Measurements from ENCODE around the gene MTA3.

MTA3 gene

DNA sequence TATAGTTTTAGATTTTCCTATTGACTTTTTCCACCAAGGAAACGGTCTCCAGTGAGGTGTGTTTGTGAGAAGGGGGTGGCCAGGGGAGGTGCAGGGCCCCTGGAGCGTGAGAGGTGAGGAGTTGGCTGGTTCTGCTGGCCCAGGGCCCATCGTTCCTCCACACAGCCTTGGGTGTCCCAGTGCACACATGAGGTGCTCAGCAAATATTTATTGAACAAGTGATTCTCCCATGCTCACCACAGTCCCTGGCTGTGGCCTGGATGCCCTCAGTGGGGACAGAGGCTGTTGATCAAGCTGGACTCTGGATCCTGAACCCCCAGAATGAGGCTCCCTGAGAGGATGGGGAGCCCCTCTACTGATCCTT, 219.0 kb downstream of the MTA3 start:
- DNase-seq (ENCODE audit: low spot score), result no peak

DNA sequence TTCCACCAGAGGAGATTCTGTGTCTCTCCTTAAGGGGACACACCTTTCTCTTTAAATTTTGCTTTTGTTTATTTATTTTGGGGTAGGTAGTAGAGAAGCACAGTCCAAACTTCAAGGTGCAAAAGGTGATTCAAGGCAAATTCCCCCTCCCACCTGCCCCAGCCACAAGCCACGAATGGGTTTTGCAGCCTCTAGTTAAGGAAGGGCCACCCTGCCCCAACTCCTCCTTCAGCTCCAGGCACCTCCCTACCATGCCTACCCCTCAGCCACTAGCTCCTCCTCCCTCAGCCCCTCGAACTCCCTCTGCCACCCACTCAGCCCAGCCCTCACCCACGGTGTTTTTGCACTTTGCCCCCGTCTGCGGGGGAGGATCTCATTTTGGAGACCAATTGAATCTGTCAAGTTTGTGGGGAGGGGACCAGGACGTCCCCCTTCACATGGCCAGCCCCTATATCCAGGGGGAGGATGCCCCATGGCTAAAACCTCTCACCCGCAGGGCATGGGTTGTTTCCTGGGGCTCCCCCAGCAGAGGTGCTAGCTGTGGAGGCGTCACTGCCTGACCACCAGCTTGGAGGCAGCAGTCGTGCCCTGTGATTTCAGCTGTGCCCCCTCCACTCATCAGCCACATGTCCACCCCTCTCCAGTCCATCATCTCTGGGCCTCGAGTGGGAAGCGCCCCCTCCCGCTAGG, 219.5 kb downstream of the MTA3 start:
- DNase-seq (ENCODE audit: low spot score), result no peak

- DNase-seq (ENCODE audit: low spot score), result no peak
These were observed 220.0 kb downstream of the MTA3 start for GRCh38 chr2:42788478-42788793.

GRCh38 chr2:42788882-42789281, 220.4 kb downstream of the MTA3 start:
- no peak for DNase-seq (ENCODE audit: low spot score)

- no peak for DNase-seq (ENCODE audit: low spot score)
These were observed 221.3 kb downstream of the MTA3 start for GRCh38 chr2:42789751-42790150.

GRCh38 chr2:42791606-42792005, 223.2 kb downstream of the MTA3 start:
- no peak for DNase-seq (ENCODE audit: low spot score)

DNA sequence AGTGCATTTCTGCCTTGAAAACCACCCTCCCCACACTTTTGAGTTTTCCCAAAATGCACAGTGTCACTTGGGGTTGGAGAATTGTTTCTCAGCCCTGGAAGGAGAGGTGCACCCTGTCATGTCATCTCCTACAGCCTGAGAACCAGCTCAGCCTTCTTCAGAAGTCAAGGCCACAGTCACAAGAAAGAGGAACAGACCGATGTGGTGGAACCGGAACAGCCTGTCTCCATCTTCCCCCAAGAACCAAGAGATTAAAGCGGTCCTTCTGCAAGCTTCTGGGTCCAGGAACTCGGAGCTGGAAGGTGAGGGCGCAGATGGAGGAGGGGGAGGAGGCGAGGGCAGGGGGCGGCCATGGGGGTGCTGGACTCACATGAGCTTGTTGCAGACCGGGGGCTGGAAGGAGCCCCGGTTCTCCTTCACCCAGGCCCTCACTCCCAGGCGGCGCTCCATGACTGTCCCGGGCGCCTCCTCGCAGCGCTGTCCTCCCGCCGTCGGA, 223.7 kb downstream of the MTA3 start:
- no peak for DNase-seq (ENCODE audit: low spot score)

DNA sequence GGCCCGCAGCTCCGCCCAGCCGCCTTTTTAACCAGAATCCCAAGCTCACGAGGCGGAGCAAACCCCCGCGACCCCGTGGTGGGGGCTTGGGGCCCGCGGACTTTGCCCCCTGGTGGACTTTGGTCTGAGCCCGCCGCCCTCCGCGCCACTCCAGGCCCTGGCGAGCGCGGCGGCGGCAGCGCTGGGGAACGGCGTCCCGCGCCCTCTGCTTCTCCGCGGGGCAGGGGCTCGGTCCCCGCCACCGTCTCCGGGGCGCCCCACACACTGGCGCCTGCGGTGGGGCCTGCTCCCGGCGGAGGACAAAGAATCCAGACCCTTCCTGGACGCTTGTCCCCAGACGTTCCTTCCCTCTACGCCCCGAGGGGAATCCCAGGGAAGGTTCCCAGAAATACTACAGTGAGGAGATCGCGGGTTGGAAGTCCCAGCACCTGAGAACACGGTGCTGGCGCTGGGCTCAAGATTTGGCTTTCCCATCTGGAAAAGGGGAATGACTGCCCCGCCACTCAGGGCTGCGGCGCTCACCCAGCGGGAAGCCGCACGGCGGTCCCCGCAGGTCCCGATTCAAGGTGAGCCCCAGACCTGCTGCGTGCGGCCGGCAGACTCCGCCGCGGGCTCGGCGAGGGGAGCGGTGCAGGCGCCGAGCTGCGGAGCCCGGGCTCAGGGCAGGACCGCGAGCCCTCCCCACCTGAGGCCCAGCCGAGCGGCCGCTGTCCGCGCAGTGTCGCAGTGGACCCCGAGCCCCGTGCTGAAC, 224.3 kb downstream of the MTA3 start, which contains the start of gene HAAO:
TSS of gene HAAO (minus strand) at position 1 of the 751 bp plus-strand sequence. CDS start 47 bp downstream, outside the sequence.
- peak; percentile 83 for DNase-seq (ENCODE audit: low spot score)

- no peak for DNase-seq (ENCODE audit: low spot score)
These were observed 225.2 kb downstream of the MTA3 start for GRCh38 chr2:42793334-42794270.

DNA sequence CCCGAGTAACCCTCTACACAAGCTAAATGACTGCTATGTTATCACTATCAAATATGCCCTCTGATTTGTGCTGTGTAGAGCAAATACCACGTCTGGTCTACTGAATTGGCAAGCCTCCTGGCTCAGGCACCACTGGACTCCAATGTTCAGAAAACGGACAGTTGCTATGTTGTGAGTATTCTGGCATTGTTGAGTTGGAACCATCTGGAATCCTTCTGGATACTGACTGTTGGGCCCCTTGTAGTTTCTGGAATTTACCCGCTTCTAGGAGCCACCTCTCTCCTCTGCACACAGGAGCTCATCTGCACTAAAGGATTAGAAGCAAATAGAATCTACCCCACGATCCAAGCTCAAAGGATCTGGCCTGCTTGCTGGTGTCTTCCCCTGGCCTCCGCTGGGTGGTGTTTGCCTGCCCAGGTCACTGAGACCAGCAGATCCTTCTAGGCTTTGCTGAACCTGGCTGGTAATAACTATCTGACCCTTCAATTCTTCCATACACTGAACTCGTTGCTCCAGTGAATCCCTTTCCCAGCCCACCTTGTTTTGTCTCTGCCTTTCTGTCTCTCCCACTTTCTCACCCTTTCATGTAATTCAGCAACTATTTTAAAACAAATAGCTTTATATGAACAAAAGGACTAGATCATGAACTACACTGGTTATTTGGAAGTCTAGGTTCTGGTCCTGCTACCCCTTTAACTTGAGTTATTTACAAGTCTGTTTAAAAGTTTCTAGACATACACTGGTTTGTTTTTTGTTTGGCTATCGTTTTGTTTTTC, 226.0 kb downstream of the MTA3 start:
- no peak for DNase-seq (ENCODE audit: low spot score)

- no peak for DNase-seq (ENCODE audit: low spot score)
These were observed 226.8 kb downstream of the MTA3 start for GRCh38 chr2:42795275-42795674.

- no peak for DNase-seq (ENCODE audit: low spot score)
These were observed 227.4 kb downstream of the MTA3 start for GRCh38 chr2:42795841-42796301.

DNA sequence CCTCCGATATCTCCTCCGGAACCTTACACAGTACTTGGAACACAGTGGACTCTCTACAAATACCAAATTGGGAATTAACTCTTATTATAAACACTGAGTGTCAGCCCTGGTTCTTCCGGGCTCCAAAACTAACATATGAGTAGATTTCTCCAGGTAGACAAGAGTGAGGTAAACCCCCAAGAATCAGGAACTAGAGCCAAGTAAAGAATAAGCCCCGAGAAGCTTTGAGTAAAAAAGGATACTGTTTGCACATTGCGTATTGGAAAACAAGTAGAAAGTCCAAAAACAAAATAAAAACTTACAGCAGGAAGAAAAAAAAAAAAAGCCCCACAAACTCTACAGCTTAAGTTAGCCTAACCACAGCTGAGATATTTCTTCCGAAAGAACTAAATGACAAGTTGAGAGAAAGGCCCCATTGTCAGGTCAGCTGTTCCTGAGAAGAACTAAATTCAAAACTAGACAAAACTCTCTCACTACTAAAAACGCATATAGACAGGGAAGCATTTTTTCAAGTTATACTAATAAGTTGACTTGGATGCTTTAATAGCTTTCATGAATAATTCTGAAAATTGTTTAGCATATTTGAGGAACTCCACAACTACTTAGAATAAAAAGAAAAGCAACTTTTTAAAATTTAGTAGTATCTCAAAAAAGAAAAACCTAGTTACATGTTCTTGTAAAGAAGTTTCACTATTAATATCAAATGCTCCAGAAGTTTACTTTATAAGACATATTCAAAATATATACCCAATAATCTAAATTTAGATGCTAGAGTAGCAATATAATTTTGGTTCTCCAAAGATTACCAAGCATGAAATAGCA, 228.2 kb downstream of the MTA3 start:
- no peak for DNase-seq (ENCODE audit: low spot score)

DNA sequence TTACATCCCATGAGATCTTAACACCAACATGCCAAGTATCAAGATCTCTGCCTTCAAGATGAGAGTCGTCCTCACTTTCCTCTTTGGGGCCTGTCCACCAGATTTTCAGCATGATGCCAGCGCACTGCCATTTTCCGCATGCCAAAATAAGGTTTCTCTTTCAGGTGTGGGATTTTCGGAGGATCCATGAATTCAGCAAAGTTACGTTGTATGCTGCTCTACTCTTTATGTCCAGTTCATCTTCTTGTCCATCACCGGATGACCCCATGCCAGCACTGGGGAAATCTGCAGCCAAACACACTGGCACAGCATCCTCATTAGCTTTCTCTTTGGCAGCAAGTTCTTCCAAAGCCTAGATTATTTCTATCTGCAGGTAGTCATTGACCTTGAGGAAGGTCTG, 228.8 kb downstream of the MTA3 start:
- no peak for DNase-seq (ENCODE audit: low spot score)

- no peak for DNase-seq (ENCODE audit: low spot score)
These were observed 231.4 kb downstream of the MTA3 start for GRCh38 chr2:42799881-42800280.

DNA sequence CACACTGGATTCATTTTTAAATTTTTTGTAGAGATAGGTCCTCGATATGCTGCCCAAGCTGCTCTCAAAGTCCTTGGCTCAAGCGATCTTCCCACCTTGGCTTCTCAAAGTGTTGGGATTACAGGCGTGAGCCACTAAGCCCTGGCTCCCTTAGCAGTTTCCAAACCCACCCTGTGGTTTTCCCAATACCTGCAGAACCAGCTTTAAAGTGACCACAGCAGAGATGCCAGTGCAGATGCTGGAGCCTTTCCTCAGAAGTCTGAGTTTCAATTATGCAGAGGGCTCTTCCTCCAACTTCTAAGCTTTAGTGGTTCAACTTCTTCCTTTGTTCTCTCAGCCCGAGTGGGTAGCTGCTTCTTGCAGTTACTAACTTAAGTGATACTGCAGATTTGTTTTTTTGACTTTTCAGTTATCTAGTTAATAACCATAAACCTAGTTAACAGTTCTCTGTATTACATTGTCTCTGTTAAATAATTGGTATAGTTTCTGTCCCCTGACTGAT, 232.1 kb downstream of the MTA3 start:
- no peak for DNase-seq (ENCODE audit: low spot score)

- DNase-seq (ENCODE audit: low spot score), result no peak
These were observed 232.5 kb downstream of the MTA3 start for GRCh38 chr2:42800981-42801380.

GRCh38 chr2:42801381-42801780, 232.9 kb downstream of the MTA3 start:
- DNase-seq (ENCODE audit: low spot score), result no peak

DNA sequence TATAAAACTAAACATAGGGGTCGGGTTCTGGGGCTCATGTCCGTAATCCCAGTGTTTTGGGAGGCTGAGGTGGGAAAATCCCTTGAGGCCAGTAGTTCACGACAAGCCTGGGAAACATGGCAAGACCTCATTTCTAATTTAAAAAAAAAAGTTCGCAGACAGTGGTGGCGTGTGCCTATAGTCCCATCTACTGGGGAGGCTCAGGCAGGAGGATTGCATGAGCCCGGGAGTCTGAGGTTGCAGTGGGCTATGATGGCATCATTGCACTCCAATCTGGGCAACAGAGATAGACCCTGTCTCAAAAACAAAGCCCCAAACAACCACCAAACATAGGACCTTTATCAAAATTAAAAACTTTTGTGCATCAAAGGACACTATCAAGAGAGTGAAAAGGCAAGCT, 233.7 kb downstream of the MTA3 start:
- no peak for DNase-seq (ENCODE audit: low spot score)

DNA sequence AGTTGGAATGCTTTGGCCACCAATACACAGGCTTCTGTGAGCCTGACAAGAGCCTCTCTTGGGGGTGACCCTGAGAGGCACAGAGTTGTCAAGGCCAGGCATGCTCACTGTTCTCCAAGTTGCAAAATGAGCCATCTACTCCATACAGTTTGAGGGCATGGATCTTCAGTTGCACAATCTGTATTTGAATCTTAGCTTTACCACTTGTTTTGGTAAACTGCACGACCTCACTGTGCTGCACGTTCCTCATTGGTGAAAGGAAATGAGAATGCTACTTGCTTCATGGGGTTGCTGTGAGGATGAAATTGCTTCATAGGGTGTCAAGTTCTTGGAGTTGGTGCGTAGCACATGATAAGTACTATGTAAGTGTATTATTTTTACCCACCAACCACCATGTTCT, 235.9 kb downstream of the MTA3 start:
- no peak for DNase-seq (ENCODE audit: low spot score)

- DNase-seq (ENCODE audit: low spot score), result no peak
These were observed 236.5 kb downstream of the MTA3 start for GRCh38 chr2:42804891-42805290.

Measured in ecto neural progenitor cell (in vitro differentiated cells).